Testis (tissue), 3 donors: ENCODE results near the gene ROBO1. TPM values are rescaled to one million over a fixed set of nuclear protein-coding genes. Genes with fewer than 3 reads are reported as not detected.

Source experiments
- DNase-seq: peaks from one replicate; pipeline ENCODE4 v3.0.0-alpha.2; 2019
- H3K27ac ChIP-seq, 2 donors: fragments of 200-600 bp; sonication (generic); one replicate each; pipeline ENCODE4 v1.5.1; 2019
- H3K27me3 ChIP-seq: fragments of 200-600 bp; sonication (generic); one replicate; pipeline ENCODE4 v1.5.1; 2019
- H3K36me3 ChIP-seq: fragments of 200-600 bp; sonication (generic); one replicate; pipeline ENCODE4 v1.5.1; 2017; ENCODE audit warnings: low read depth; ENCODE audit errors: missing control alignments
- H3K4me1 ChIP-seq: fragments of 200-600 bp; sonication (generic); one replicate; pipeline ENCODE4 v1.5.1; 2019
- H3K4me3 ChIP-seq, 2 donors: fragments of 200-600 bp; sonication (generic); one replicate each; pipeline ENCODE4 v1.5.1; 2017 to 2019
- H3K9me3 ChIP-seq: fragments of 200-600 bp; sonication (generic); one replicate; pipeline ENCODE4 v1.5.1; 2017
- CTCF ChIP-seq, 3 experiments: fragments of 450-650 bp in 2 of 3; fragments of 200-600 bp in 1 of 3; sonication (generic) in 1 of 3; IDR thresholded peaks; one replicate each; pipeline ENCODE4 v1.5.1; 2016 to 2019; ENCODE audit warnings: antibody characterized with exemption in 3 of 3, mild to moderate bottlenecking in 2 of 3, moderate library complexity in 1 of 3
- POLR2A ChIP-seq: fragments of 450-650 bp; IDR thresholded peaks from one replicate; pipeline ENCODE4 v1.6.1; 2017; ENCODE audit warnings: antibody characterized with exemption, mild to moderate bottlenecking, moderate library complexity
- WGBS, 2 donors: methylation state at CpG; one replicate each; pipeline ENCODE4 v1.1.5; 2018; 5-methylcytosine and 5-hydroxymethylcytosine counted together
- intact Hi-C: fragments of 100-400 bp; cut with DNase I; formaldehyde crosslinking; loops from one replicate; pipeline ENCODE4 v1.15.1; 2023; ENCODE audit warnings: low total_unique reads
- polyA plus RNA-seq: library from polyadenylated mRNA; stranded (reverse); fragments of 350-450 nt; fragmentation: Illumina TruSeq; extraction: RNeasy Lipid Tissue Mini Kit (QIAGEN cat#74804); gene quantifications from one replicate; pipeline ENCODE4 v1.2.3, GENCODE V29; 2014; ENCODE audit warnings: low read depth, low replicate concordance; ENCODE audit not compliant: insufficient read depth
- total RNA-seq, 2 donors: library from RNA; depleted of rRNA; stranded (reverse); fragments of >200 nt; gene quantifications; one replicate each; pipeline ENCODE4 v1.2.3, GENCODE V29; 2016

ROBO1 gene
- total and polyA plus RNA-seq, 3 donors from 2014 or later, result 39.4 to 45.1 (median 42.6) TPM

DNA sequence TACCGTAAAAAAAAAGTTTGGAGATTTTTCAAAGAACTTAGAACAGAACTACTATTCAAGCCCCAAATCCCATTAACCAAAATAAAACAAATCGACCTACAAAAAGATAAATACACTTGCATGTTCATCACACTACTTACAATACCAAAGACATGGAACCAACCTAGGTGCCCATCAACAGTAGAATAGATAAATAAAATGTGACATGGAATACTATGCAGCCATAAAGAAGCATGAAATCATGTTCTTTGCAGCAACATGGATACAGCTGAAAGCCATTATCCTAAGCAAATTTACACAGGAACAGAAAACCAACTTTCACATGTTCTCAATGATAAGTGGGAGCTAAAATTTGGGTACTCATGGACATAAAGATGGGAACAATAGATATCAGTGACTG lies 768.7 kb downstream of the ROBO1 start:
- no peak overlapping the region for H3K27ac ChIP-seq
- H3K4me1 ChIP-seq, result no peaks in the 10 kb centered on the region
- H3K4me3 ChIP-seq, result no peak overlapping the region
- TF ChIP-seq POLR2A (no peak), CTCF (IDR thresholded peaks at IDR 0.05) (no peak)
- intact Hi-C loops, result no loop called here
- DNase-seq, result no peak
- no peaks in the 10 kb centered on the region for H3K36me3 ChIP-seq
- 83 to 95% methylated on average over 2 of the region's 2 CpGs for WGBS, 2 donors
- no peaks in the 10 kb centered on the region for H3K27me3 ChIP-seq
- no peaks in the 10 kb centered on the region for H3K9me3 ChIP-seq

DNA sequence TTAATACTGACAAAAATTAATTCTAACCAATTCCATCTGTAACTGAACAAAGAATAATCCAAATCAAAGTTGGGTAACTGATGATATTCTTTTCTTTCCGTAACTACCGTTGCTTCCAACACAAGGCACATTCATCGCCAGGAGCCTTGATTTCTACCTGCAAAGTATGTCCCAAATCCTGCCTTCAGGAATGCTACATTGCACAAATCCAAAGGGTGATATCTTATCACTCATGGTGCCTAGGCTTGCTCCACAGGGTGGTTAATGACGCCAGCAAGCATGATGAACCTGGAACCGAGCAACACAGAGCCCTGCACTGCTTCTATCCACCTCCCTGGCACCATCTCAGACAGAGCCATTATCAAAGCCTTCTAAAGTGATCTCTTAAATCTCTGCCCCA lies 772.7 kb downstream of the ROBO1 start:
- H3K27me3 ChIP-seq, result no peaks in the 10 kb centered on the region
- TF ChIP-seq POLR2A (no peak), CTCF (IDR thresholded peaks at IDR 0.05) (no peak)
- WGBS, 2 donors, result 94 to 99% methylated on average over 5 of the region's 5 CpGs
- no peaks in the 10 kb centered on the region for H3K4me1 ChIP-seq
- intact Hi-C loops, result no loop called here
- no peak overlapping the region for H3K4me3 ChIP-seq
- no peak for DNase-seq
- H3K27ac ChIP-seq, result no peak overlapping the region
- no peaks in the 10 kb centered on the region for H3K9me3 ChIP-seq
- H3K36me3 ChIP-seq, result no peaks in the 10 kb centered on the region

- WGBS, 2 donors, result 75 to 77% methylated on average over 9 of the region's 9 CpGs
- no peak for DNase-seq
- TF ChIP-seq POLR2A, result no peak
- TF ChIP-seq CTCF (IDR thresholded peaks at IDR 0.05), result no peak
These were observed 773.4 kb downstream of the ROBO1 start for GRCh38 chr3:78994174-78995027.

GRCh38 chr3:78993375-78993774 lies 774.4 kb downstream of the ROBO1 start:
- WGBS, 2 donors, result 51 to 56% methylated on average over 4 of the region's 4 CpGs
- no peaks in the 10 kb centered on the region for H3K9me3 ChIP-seq
- intact Hi-C loops, result no loop called here
- no peak overlapping the region for H3K27ac ChIP-seq
- no peaks in the 10 kb centered on the region for H3K36me3 ChIP-seq
- H3K4me3 ChIP-seq, result no peak overlapping the region
- H3K27me3 ChIP-seq, result no peaks in the 10 kb centered on the region
- no peaks in the 10 kb centered on the region for H3K4me1 ChIP-seq
- no peak for DNase-seq
- no peak for TF ChIP-seq POLR2A
- no peak for TF ChIP-seq CTCF (IDR thresholded peaks at IDR 0.05)

More at GRCh38 chr3:78994174-78995027, 773.4 kb downstream of the ROBO1 start:
- no peaks in the 10 kb centered on the region for H3K36me3 ChIP-seq
- no peak overlapping the region for H3K4me3 ChIP-seq
- intact Hi-C loops, result no loop called here
- H3K9me3 ChIP-seq, result no peaks in the 10 kb centered on the region
- H3K4me1 ChIP-seq, result no peaks in the 10 kb centered on the region
- H3K27ac ChIP-seq, result no peak overlapping the region
- H3K27me3 ChIP-seq, result no peaks in the 10 kb centered on the region

GRCh38 chr3:78992830-78993229 lies 775.0 kb downstream of the ROBO1 start:
- no peaks in the 10 kb centered on the region for H3K9me3 ChIP-seq
- no peaks in the 10 kb centered on the region for H3K4me1 ChIP-seq
- TF ChIP-seq CTCF (IDR thresholded peaks at IDR 0.05) (no peak), POLR2A (no peak)
- H3K27ac ChIP-seq, result no peak overlapping the region
- H3K27me3 ChIP-seq, result no peaks in the 10 kb centered on the region
- H3K4me3 ChIP-seq, result no peak overlapping the region
- DNase-seq, result no peak
- H3K36me3 ChIP-seq, result no peaks in the 10 kb centered on the region
- 97% methylated on average over 3 of the region's 3 CpGs for WGBS, 2 donors
- intact Hi-C loops, result no loop called here
